ENCODE measurements around the gene TGFA. TPM values are rescaled to one million over a fixed set of nuclear protein-coding genes. Genes with fewer than 3 reads are reported as not detected.
A peak's percentile ranks its signal among the peaks of the same experiment; 100 is the strongest.

The TGFA gene
- total RNA-seq, 1 experiment from 2014 or later, result 7.8 TPM

DNA sequence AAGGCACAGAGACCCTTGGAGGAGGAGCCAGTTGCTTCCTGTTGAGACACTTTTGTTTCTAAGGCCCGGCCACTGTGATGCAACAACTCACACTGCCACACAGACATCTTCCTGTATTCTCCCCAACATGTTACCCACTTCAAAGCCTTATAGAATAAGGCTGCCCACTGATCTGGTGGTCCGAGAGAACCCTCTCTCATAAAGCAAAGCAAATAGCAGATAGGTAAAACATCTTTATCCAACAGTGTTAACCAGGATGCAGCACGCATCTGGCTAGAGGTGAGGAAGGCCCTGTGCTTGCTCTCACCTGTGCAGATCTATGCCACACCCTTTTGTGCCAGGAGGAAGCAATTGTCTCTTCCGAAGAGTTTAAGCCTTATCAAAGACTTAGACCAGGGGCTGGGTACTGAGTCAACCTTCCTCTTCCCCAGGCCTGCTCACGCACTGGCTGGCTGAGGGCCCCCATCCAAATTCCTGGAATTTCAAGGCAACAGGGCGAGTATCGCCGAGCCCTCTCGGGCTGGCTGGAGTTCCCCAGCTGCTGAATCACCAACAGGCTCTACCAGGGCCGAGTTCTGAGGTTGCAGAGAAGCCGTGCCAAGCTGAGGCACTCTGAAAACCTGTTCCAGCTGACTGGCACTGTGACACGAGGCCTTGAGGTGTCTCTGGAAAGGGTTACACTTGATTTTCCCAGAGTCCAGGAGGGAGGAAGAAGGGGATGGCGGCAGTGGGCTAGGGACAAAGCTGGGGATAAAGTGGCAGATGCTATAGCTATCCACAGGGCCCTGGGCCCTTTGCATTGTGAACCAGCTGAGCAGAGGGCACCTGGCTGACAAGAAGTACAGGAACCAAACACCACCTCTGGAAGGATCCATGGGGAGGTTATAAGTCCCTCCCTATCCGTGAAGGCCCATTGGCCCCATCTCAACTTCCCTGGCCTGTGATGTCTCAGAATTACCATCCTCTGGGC is 29.3 kb downstream of the TGFA start:
- Histone ChIP-seq H3K27me3 (no peaks in the 10 kb centered on the region), H3K4me1 (no peaks in the 10 kb centered on the region), H3K4me3 (no peak overlapping the region), H3K27ac (no peak overlapping the region), H3K36me3 (no peaks in the 10 kb centered on the region), H3K9me3 (replicated peaks) (no peaks in the 10 kb centered on the region)
- DNase-seq, result peak in 1 of 2 experiments; percentile 17

DNA sequence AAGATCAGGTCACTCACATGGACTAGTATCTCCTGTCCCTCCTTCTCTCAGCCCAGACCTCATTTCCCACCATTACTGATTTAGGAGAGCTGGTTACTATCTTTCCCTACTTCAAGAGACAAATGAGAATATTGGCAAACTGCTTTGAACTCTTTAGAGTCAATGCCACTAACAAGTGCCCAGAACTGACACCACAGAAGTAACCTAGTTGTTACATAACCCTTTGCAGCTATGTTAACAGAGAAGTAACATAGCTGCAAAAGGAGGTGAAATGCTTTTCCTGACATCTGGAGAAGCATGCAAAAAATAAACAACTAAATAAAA is 30.0 kb downstream of the TGFA start:
- no peaks in the 10 kb centered on the region for H3K4me1 ChIP-seq
- H3K27me3 ChIP-seq, result no peaks in the 10 kb centered on the region
- H3K27ac ChIP-seq, result no peak overlapping the region
- no peak for DNase-seq
- H3K4me3 ChIP-seq, result no peak overlapping the region
- no peaks in the 10 kb centered on the region for H3K36me3 ChIP-seq
- no peaks in the 10 kb centered on the region for H3K9me3 ChIP-seq (replicated peaks)

DNA sequence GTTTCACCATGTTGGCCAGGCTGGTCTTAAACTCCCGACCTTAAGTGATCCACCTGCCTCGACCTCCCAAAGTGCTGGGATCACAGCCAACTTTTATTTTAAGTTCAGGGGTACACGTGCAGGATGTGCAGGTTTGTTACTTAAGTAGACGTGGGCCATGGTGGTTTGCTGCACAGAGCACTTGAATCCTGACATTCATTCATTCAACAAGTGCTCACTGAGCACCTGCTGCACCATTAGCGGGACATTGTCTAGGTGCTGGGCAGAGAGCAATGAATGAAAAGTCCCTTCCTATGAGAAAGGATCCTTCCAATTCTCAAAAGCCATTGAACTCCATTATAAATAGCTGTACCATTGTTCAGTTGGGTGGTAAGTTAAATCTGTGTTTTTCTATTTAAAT is 31.0 kb downstream of the TGFA start:
- no peaks in the 10 kb centered on the region for H3K27me3 ChIP-seq
- H3K4me1 ChIP-seq, result no peaks in the 10 kb centered on the region
- no peak overlapping the region for H3K27ac ChIP-seq
- H3K36me3 ChIP-seq, result no peaks in the 10 kb centered on the region
- H3K4me3 ChIP-seq, result no peak overlapping the region
- DNase-seq, result no peak
- H3K9me3 ChIP-seq (replicated peaks), result no peaks in the 10 kb centered on the region

DNA sequence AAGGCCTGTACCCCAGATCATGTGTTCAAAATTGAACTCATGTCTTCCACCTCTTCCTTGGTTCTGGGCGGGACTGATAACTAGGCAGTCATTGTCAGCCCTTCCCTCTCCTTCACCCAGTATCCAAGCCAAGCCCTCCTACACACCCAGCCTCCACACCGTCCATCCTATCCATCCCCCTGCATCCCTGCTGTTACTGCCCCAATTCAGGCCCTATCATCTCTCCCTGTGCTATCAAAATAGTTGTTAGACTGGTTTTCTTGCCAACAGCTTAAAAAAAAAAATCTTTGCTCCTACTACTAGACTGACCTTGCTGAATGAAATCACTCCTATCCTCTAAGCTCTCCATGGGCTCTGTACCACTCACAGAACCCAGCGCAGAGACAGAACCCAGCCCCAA is 32.8 kb downstream of the TGFA start:
- Histone ChIP-seq H3K27me3 (no peaks in the 10 kb centered on the region), H3K36me3 (no peaks in the 10 kb centered on the region), H3K4me3 (no peak overlapping the region), H3K27ac (no peak overlapping the region), H3K4me1 (no peaks in the 10 kb centered on the region), H3K9me3 (replicated peaks) (no peaks in the 10 kb centered on the region)
- DNase-seq, result no peak

DNA sequence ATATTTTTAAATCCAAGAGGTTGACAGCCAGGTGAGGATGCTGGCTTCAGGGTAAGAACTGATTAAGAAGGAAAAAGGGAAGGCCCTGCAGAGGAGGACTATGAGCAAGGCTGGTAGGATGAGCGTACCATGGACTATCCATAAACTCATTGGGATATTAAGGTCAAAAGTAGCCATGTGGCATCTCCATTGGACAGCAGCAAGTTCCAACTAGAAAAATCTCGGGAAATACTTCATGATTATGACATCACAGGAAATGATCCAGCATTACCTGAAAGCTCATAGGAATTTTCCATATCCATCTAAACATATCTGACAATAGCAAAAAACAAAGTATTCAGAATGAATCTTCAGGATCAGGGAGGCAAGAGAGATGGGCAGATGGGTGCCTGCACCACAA is 34.2 kb downstream of the TGFA start:
- no peak overlapping the region for H3K27ac ChIP-seq
- H3K9me3 ChIP-seq (replicated peaks), result no peaks in the 10 kb centered on the region
- no peaks in the 10 kb centered on the region for H3K27me3 ChIP-seq
- peaks cover 4% of the 10 kb centered on the region; the same call in 1 of the 2 replicates for H3K4me1 ChIP-seq
- DNase-seq, result no peak
- H3K36me3 ChIP-seq, result no peaks in the 10 kb centered on the region
- H3K4me3 ChIP-seq, result no peak overlapping the region

DNA sequence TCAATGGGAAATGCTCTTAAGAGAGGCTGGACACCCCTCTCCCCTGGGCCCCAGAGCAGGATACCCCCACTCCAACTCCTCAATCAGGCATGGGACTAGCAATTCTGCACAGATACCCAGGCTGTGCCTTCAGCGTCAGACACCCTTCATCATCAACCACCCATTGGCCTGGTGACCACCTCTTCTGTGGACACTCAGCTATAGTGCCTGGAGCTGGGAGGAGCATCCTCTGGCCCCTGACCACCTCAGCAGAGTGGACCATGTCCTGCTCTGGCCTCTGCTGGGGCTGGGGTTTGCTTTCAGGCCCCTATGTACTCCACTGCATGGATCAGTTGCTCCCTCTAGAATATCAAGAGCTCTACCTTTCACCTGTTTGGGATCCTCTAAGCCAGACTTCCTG is 35.1 kb downstream of the TGFA start:
- H3K27ac ChIP-seq, result no peak overlapping the region
- no peaks in the 10 kb centered on the region for H3K36me3 ChIP-seq
- H3K4me1 ChIP-seq, result peaks cover 8% of the 10 kb centered on the region
- no peak overlapping the region for H3K4me3 ChIP-seq
- H3K27me3 ChIP-seq, result no peaks in the 10 kb centered on the region
- no peak for DNase-seq
- no peaks in the 10 kb centered on the region for H3K9me3 ChIP-seq (replicated peaks)

DNA sequence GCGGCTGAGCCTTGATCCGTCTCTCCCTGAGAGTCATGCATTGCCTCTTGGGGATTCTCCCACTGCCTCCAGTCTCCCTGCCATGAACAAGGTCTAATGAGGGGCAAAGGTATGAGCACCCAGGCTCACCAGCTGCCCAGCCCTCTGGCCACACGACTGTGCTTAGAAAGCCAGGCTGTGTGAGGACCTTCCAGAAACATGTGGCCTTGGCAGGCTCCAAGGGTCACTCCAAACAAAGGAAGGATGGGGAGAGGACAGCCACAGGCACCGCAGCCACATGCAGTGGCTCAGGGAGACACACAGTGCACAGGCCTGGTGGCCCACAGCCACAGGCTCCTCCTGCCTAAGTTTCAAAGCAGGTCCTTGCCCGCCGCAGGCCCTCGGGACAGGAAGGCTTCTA is 35.8 kb downstream of the TGFA start:
- Histone ChIP-seq H3K4me1 (peaks cover 8% of the 10 kb centered on the region), H3K27me3 (no peaks in the 10 kb centered on the region), H3K9me3 (replicated peaks) (no peaks in the 10 kb centered on the region), H3K27ac (no peak overlapping the region), H3K4me3 (no peak overlapping the region), H3K36me3 (no peaks in the 10 kb centered on the region)
- no peak for DNase-seq

DNA sequence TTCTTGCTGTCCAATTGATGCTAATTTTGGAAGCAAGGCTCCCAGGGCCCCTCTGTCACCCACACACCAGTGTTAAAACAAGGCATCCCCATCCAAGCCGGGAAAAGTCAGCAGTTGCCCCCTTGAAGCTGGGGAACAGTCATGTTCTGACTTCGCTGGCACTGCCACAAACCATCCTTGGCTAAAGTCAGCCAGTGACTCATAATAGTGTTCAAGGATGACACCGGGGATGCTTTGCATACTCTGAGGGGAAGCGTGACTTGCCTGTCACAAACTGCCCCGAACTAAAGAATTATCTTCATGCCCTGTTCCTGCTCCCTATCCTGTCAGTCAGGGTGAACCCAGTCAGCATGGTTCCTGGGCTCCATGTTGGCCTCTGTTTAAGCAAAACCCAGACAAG is 37.0 kb downstream of the TGFA start:
- Histone ChIP-seq H3K4me3 (no peak overlapping the region), H3K9me3 (replicated peaks) (no peaks in the 10 kb centered on the region), H3K27ac (no peak overlapping the region), H3K27me3 (no peaks in the 10 kb centered on the region), H3K4me1 (peaks cover 8% of the 10 kb centered on the region), H3K36me3 (no peaks in the 10 kb centered on the region)
- DNase-seq, result no peak

DNA sequence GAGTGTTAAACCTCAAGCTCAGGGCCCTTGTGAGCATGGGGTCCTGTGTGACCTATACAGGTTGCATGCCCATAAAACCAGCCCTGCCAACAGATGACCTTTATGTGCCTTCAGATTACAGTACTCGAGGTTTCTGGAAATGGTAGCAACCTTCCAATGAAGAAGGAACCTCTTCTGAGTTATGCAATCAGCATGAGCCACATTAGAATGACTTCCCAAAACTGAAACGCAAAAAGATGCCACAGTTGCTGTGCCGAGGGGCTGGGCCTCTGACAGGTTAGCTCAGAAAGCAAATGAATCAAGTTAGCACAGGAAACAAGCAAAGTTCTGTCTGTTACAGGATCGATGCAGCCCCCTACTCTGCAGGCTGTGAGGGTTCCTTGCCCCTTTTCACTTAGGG is 37.7 kb downstream of the TGFA start:
- Histone ChIP-seq H3K27ac (no peak overlapping the region), H3K4me3 (no peak overlapping the region), H3K27me3 (no peaks in the 10 kb centered on the region), H3K36me3 (no peaks in the 10 kb centered on the region), H3K4me1 (peaks cover 8% of the 10 kb centered on the region), H3K9me3 (replicated peaks) (no peaks in the 10 kb centered on the region)
- DNase-seq, result no peak

DNA sequence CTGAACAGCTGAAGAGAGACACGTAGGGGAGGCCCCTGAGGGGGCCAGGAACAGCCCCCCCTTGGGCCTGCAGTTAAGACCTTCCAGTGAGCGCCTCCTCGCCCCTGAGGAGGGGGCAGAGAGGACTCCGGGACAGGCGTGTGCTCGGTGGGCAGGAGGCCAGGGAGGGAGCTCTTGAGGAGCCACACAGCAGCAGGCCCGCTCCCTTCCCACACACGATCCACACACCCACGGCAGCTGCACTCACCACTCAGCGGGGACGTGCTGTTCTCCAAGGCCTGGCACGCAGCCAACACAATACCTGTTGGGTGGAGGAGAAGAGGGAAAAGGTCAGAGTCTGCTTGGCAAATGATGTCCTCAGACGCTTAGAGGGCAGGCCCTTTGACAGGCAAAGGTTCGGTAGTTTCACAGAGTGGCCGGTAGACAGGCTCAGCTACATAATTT is 39.0 kb downstream of the TGFA start:
- no peak overlapping the region for H3K27ac ChIP-seq
- no peaks in the 10 kb centered on the region for H3K36me3 ChIP-seq
- H3K4me3 ChIP-seq, result no peak overlapping the region
- H3K27me3 ChIP-seq, result no peaks in the 10 kb centered on the region
- no peaks in the 10 kb centered on the region for H3K9me3 ChIP-seq (replicated peaks)
- DNase-seq, result peak; percentile 55 to 66
- peaks cover 8% of the 10 kb centered on the region for H3K4me1 ChIP-seq

DNA sequence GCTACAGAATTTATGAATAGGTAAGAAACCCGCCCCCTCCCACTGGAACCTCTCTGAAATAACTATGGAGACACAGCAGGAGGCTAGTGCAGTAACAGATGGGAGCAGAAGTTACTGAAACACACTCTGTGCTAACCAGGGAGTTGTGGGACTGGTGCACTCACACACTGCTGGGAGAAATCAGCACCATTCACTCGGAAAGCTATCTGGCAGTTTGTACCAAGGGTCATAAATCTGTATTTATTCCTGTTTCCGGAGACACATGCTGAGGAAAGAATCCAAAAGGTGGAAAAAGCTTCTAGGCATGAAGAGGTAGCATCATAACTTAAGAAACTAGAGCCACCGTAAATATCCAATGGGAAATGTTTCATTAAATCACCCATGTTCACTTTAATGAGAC is 39.9 kb downstream of the TGFA start:
- Histone ChIP-seq H3K4me1 (peaks cover 8% of the 10 kb centered on the region), H3K27ac (no peak overlapping the region), H3K36me3 (no peaks in the 10 kb centered on the region), H3K4me3 (no peak overlapping the region), H3K9me3 (replicated peaks) (no peaks in the 10 kb centered on the region), H3K27me3 (no peaks in the 10 kb centered on the region)
- DNase-seq, result peak in 1 of 2 experiments; percentile 20

DNA sequence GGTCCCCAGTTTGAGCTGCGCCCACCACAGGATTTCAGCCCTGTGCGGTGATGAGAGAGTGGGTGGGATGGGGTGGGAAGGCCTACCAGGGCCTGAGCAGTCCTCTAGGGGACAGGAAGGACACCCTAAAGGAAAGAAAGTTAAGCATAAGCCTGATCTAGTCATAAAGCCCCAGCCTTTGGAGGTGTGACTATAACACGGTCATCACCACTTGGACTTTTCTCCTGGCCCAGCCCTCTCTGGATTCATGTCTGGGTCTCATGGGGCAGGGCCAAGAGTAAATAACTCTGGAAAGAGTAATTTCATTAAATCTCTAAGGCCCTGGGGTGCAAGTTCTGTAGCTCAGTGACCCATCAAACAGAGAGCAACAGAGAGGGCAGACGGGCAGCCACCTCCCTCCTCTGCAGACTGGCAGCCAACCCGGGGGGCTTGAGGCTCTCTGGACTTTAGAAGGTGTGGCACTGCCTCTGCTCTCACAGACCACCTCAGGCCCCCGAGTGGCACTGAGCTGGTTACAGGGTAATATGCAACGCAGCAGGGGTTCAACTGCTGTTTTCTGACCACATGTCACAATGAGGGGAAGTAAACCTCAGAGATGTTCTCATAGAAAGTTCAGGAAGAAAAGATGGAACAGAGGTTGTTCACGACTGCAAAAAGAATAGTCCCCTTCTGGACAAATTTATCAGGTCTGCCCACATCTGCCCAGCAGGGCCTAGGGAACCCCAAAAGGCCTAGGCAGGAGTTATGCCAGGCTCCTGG is 41.5 kb downstream of the TGFA start:
- no peaks in the 10 kb centered on the region for H3K27me3 ChIP-seq
- H3K9me3 ChIP-seq (replicated peaks), result no peaks in the 10 kb centered on the region
- H3K36me3 ChIP-seq, result no peaks in the 10 kb centered on the region
- no peak overlapping the region for H3K27ac ChIP-seq
- no peak overlapping the region for H3K4me3 ChIP-seq
- H3K4me1 ChIP-seq, result peaks cover 8% of the 10 kb centered on the region
- DNase-seq, result no peak

DNA sequence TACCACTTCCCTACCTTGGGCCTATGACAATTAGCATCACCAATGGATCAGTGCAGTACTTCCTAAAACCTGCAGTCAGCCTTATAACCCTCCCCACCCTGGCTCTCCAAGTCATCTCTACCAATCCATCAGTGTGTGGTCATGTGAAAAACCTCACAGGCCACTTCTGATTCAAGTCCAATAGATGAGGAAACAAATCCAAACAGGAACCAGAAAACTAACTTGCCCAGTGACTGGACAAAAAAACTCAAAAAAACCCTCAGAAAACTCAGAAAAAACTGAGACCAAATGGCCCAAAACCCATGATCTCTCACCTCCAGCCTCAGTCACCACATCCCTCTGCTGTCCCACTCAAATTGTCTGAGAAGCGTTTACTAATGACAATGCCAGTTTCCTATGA is 43.3 kb downstream of the TGFA start:
- Histone ChIP-seq H3K36me3 (no peaks in the 10 kb centered on the region), H3K27me3 (no peaks in the 10 kb centered on the region), H3K27ac (no peak overlapping the region), H3K4me3 (no peak overlapping the region), H3K9me3 (replicated peaks) (no peaks in the 10 kb centered on the region), H3K4me1 (peaks cover 8% of the 10 kb centered on the region)
- DNase-seq, result no peak

DNA sequence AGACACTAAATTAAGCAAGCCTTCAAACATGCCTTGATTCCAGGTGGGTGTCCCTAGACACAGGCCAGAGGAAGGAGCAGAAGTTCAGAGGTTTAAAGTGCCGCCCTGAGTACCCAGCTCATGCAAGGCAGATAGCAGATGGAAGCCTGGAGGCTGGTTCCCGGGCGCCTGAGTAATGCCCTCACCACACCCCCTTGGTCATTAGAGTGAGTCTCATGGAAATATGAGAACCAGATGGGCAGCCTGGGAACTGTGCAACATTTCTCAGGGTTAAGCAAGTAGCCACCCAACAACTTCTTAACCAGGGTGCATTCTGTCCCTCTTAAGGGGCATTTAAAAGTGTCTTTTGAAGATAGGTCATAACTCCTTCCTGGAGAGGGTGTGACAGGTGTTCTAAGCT is 44.1 kb downstream of the TGFA start:
- H3K27me3 ChIP-seq, result no peaks in the 10 kb centered on the region
- no peak overlapping the region for H3K4me3 ChIP-seq
- DNase-seq, result peak in 1 of 2 experiments; percentile 27
- H3K4me1 ChIP-seq, result peaks cover 5% of the 10 kb centered on the region
- no peak overlapping the region for H3K27ac ChIP-seq
- H3K36me3 ChIP-seq, result no peaks in the 10 kb centered on the region
- no peaks in the 10 kb centered on the region for H3K9me3 ChIP-seq (replicated peaks)

DNA sequence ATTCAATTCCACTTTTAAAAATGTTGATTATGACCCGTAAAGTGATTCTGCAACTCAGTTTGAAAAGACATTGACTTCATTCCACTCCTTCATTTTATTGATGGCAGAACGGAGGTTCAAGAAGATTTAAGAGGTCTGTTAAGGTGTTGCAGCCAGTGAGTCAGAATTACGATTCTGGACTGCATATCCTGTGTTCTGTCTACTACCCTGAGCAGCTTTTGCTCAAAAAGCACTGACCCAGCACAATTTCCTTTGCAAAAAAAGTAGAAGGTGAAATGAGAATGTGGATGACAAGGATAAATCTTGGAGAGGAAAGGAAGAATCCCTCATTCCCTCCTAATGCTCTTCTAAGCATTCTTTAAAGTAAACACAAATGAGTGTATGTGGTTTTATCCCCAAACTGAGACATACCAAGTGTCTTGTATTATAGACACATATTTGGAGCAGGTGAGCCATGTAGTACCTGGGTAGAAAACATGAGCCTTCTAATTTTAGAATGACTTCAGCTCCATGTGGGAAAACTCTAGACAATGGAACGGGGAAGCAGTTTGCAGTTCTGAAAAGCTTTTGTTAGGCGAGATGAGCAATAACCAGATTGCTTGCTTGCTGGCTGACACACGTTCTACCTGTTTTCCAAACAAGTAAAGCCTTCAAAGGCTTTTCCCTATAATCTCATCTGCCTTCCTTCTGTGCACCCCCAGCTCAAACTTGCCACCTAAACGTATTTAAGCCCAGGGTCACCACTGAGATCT is 44.7 kb downstream of the TGFA start:
- Histone ChIP-seq H3K27ac (no peak overlapping the region), H3K36me3 (no peaks in the 10 kb centered on the region), H3K4me3 (no peak overlapping the region), H3K27me3 (no peaks in the 10 kb centered on the region), H3K4me1 (peaks cover under 1% of the 10 kb centered on the region), H3K9me3 (replicated peaks) (no peaks in the 10 kb centered on the region)
- no peak for DNase-seq
